Fibroblast of mammary gland (primary cell): ENCODE measurements around the gene UBB.
A peak's percentile ranks its signal among the peaks of the same experiment; 100 is the strongest.
"Not testable (repeated sequence)": the region's sequence is repeated elsewhere in the genome, so short reads cannot be mapped to it uniquely, and the experiment has no call there.

Source experiments
- DNase-seq: peaks from one replicate; pipeline ENCODE4 v3.0.0-alpha.2; 2010; ENCODE audit warnings: low read depth
- H3K4me3 ChIP-seq: 2 replicates; pipeline ENCODE4 v1.5.1; 2011; ENCODE audit warnings: low read depth, mild to moderate bottlenecking, low read length, moderate library complexity; ENCODE audit not compliant: control insufficient read depth
- TF ChIP-seq, protein P1 (sequence below): conservative IDR thresholded peaks from 2 replicates; pipeline ENCODE4 v1.5.1; 2011; ENCODE audit warnings: low read depth, low read length, inconsistent platforms; ENCODE audit not compliant: control insufficient read depth, insufficient read depth

The UBB gene

GRCh38 chr17:16398270-16399267 lies 17.7 kb downstream of the UBB start:
- no peak for DNase-seq
- TF ChIP-seq, protein P1, sequence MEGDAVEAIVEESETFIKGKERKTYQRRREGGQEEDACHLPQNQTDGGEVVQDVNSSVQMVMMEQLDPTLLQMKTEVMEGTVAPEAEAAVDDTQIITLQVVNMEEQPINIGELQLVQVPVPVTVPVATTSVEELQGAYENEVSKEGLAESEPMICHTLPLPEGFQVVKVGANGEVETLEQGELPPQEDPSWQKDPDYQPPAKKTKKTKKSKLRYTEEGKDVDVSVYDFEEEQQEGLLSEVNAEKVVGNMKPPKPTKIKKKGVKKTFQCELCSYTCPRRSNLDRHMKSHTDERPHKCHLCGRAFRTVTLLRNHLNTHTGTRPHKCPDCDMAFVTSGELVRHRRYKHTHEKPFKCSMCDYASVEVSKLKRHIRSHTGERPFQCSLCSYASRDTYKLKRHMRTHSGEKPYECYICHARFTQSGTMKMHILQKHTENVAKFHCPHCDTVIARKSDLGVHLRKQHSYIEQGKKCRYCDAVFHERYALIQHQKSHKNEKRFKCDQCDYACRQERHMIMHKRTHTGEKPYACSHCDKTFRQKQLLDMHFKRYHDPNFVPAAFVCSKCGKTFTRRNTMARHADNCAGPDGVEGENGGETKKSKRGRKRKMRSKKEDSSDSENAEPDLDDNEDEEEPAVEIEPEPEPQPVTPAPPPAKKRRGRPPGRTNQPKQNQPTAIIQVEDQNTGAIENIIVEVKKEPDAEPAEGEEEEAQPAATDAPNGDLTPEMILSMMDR, result no peak
- H3K4me3 ChIP-seq, result no peak overlapping the region

DNA sequence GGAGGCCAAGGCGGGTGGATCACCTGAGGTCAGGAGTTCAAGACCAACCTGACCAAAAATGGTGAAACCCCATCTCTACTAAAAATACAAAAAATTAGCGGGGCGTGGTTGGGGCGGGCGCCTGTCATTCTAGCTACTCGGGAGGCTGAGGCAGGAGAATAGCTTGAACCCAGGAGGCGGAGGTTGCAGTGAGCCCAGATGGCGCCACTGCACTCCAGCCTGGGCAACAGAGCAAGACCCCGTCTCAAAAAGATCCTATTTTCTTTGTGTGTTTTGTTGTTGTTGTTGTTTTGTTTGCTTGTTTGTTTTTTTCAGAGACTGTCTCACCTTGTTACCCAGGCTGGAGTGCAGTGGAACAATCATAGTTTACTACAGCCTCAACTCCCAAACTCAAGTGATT lies 23.0 kb downstream of the UBB start:
- not testable (repeated sequence) for H3K4me3 ChIP-seq, DNase-seq

DNA sequence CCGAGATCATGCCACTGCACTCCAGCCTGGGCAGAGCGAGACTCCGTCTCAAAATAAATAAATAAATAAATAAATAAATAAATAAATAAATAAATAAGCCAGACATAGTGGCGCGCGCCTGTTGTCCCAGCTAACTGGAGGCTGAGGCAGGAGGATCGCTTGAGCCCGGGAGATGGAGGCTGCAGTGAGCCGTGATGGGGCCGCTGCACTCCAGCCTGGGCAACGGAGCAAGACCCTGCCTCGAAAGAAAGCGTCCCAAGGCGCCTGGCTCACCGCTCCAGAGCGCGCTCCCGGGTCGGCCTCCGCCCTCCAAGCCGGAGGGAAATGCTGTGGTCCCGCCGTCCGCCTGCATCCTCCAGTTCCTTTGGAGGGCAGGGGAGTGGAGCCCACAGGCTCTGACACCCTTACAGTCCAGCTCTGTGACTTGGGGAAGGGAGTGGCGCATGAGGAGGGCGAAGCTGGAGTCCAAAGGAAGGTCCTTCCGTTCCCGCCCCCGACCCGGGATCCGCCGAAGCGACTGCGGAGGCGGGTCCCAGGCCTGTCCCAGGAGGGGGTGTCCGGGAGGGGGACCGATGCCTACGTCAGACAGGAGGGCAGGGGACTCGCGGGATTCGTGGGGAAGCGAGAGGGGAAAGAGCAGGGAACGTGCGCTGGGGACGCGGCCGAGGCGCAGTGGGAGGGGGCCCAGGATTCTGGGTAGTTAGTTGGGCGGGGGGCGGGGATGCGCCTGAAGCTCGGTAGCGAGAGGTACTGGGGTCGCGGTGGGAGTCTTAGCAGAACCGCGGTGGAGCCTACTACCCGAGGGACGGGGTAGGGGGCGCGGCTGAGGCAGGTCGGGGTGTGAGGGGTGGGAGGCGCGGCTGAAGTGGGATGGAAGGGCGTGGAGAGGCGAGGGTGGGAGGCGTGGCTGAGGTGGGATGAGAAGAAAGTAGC lies 26.1 kb downstream of the UBB start:
- peak overlapping the region; percentile 57 for H3K4me3 ChIP-seq
- DNase-seq, result no peak
- TF ChIP-seq, protein P1, result no peak

DNA sequence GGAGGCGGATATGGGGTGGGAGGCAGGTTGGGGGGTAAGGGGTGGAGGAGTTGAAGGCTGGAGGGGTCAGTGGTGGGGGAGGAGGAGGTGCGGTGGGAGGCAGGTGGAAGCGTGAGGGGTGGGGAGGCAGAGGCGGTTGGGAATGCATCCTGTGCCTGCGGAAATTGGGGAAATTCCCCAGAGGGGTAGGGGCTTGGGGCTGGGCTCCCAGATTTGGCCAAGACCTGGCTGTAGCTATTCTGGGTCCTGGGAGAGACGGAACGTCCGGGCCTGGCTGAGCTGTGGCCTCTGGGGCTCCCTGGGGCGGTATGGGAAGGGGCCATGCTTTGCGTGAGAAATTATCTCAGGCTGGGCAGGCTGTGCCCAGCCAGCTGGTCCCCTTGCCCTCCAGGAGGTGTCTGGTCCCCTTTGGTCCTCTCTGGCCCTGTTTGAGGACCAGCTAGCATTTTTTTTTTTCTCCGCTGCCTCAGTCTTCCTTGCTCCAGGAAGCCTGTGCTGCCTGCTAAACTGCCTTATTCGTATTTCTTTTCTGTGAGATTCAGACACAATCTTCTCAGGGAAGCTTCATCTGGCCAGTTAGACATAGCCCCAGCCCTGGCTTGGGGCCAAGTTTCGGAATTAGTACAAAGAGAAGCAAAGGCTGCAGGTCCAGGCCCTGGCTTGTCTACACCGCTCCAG lies 27.2 kb downstream of the UBB start:
- TF ChIP-seq, protein P1, result no peak
- H3K4me3 ChIP-seq, result no peak overlapping the region
- DNase-seq, result peak; percentile 51

GRCh38 chr17:16415031-16415924 lies 34.4 kb downstream of the UBB start, which contains the start of gene TRPV2:
Gene TRPV2, plus strand, starts transcription at chr17:16415571. Its CDS starts 2,098 bp downstream, at chr17:16417669.
- TF ChIP-seq, protein P1, result peak; percentile 24
- DNase-seq, result no peak
- peak within 1 kb of the TSS; percentile 62 for H3K4me3 ChIP-seq

DNA sequence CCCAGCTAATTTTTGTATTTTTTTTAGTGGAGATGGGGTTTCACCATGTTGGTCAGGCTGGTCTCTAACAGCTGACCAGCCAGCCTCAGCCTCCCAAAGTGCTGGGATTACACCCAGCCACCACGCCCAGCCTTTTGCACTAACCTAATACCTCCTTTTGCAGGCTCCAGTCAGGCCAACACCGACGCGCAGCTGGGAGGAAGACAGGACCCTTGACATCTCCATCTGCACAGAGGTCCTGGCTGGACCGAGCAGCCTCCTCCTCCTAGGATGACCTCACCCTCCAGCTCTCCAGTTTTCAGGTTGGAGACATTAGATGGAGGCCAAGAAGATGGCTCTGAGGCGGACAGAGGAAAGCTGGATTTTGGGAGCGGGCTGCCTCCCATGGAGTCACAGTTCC lies 36.5 kb downstream of the UBB start:
- no peak overlapping the region for H3K4me3 ChIP-seq
- no peak for DNase-seq
- TF ChIP-seq, protein P1, result no peak
